NCI-H2107 (cell line): ENCODE results near the gene SYNDIG1.

Experiments used
- DNase-seq: peaks from one replicate; lab custom pipeline; 2025; lab: John Stamatoyannopoulos, UW

Gene SYNDIG1

GRCh38 chr20:24634855-24635254, 165.4 kb downstream of the SYNDIG1 start:
- DNase-seq = no peak

- DNase-seq = no peak
Observed at GRCh38 chr20:24636626-24637025, 167.2 kb downstream of the SYNDIG1 start.

GRCh38 chr20:24637087-24637486, 167.7 kb downstream of the SYNDIG1 start:
- no peak for DNase-seq

- no peak for DNase-seq
Observed at GRCh38 chr20:24637941-24638340, 168.5 kb downstream of the SYNDIG1 start.

- no peak for DNase-seq
Observed at GRCh38 chr20:24638591-24639548, 169.4 kb downstream of the SYNDIG1 start.

- DNase-seq = no peak
Observed at GRCh38 chr20:24640276-24640675, 170.8 kb downstream of the SYNDIG1 start.

GRCh38 chr20:24640686-24641085, 171.3 kb downstream of the SYNDIG1 start:
- DNase-seq = no peak

- no peak for DNase-seq
Observed at GRCh38 chr20:24643731-24644626, 174.6 kb downstream of the SYNDIG1 start.

GRCh38 chr20:24646321-24646720, 176.9 kb downstream of the SYNDIG1 start:
- no peak for DNase-seq

GRCh38 chr20:24647713-24648112, 178.3 kb downstream of the SYNDIG1 start:
- no peak for DNase-seq

GRCh38 chr20:24648481-24648880, 179.1 kb downstream of the SYNDIG1 start:
- no peak for DNase-seq

GRCh38 chr20:24648919-24649318, 179.5 kb downstream of the SYNDIG1 start:
- DNase-seq = no peak

- no peak for DNase-seq
Observed at GRCh38 chr20:24649787-24650490, 180.5 kb downstream of the SYNDIG1 start.

GRCh38 chr20:24651171-24651975, 181.9 kb downstream of the SYNDIG1 start:
- no peak for DNase-seq

GRCh38 chr20:24651976-24652345, 182.5 kb downstream of the SYNDIG1 start:
- no peak for DNase-seq

- DNase-seq = no peak
Observed at GRCh38 chr20:24653306-24653705, 183.9 kb downstream of the SYNDIG1 start.

- no peak for DNase-seq
Observed at GRCh38 chr20:24654425-24654824, 185.0 kb downstream of the SYNDIG1 start.

GRCh38 chr20:24656391-24656790, 187.0 kb downstream of the SYNDIG1 start:
- no peak for DNase-seq

GRCh38 chr20:24657196-24657595, 187.8 kb downstream of the SYNDIG1 start:
- no peak for DNase-seq

GRCh38 chr20:24657878-24658620, 188.6 kb downstream of the SYNDIG1 start:
- no peak for DNase-seq
